Mesodermal cell (in vitro differentiated cells): ENCODE data around the gene ETS1.
A peak's percentile ranks its signal among the peaks of the same experiment; 100 is the strongest.
"Not testable (repeated sequence)": the region's sequence is repeated elsewhere in the genome, so short reads cannot be mapped to it uniquely, and the experiment has no call there.

Experiments used
- H3K27ac ChIP-seq: 2 replicates; pipeline ENCODE4 v1.7.0; 2013; ENCODE audit warnings: mild to moderate bottlenecking, low read depth, low read length, moderate library complexity; ENCODE audit not compliant: severe bottlenecking
- H3K36me3 ChIP-seq: 2 replicates; pipeline ENCODE4 v1.7.1; 2013; ENCODE audit warnings: mild to moderate bottlenecking, low read length, moderate library complexity; ENCODE audit not compliant: control insufficient read depth, insufficient read depth
- H3K4me1 ChIP-seq: one replicate; pipeline ENCODE4 v1.7.1; 2013; ENCODE audit warnings: mild to moderate bottlenecking, low read length; ENCODE audit not compliant: insufficient read depth, control insufficient read depth, poor library complexity, severe bottlenecking
- H3K4me3 ChIP-seq: 2 replicates; pipeline ENCODE4 v1.7.0; 2013; ENCODE audit warnings: low read length, control low read depth, mild to moderate bottlenecking; ENCODE audit not compliant: insufficient read depth, poor library complexity, severe bottlenecking; ENCODE audit errors: extremely low read depth
- H3K9me3 ChIP-seq: 2 replicates; pipeline ENCODE4 v1.7.1; 2013; ENCODE audit warnings: mild to moderate bottlenecking, low read length, moderate library complexity; ENCODE audit not compliant: control insufficient read depth
- WGBS, 2 experiments: methylation state at CpG; one replicate each; pipeline ENCODE4 v1.1.5; 2013; ENCODE audit warnings: missing lambda C conversion rate in 2 of 2; ENCODE audit not compliant: insufficient coverage in 2 of 2; 5-methylcytosine and 5-hydroxymethylcytosine counted together

The ETS1 gene

DNA sequence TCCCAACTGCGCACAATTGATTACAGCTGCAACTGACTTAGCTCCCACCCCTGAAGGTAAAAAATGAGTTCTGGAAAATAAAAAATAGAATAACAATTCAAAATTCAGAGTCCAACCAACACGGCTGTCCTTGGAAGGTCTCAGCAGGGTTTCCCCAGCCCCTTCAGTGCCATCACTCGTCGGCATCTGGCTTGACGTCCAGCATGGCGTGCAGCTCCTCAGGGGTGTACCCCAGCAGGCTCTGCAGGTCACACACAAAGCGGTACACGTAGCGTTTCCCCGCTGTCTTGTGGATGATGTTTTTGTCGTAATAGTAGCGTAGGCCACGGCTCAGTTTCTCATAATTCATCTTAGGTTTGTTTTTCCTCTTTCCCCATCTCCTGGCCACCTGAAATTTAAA is 125.2 kb downstream of the ETS1 start:
- H3K4me1 ChIP-seq, result peaks cover 32% of the 10 kb centered on the region
- WGBS, 2 experiments, result 90 to 96% methylated on average over 5 to 6 of the region's 13 CpGs
- no peak overlapping the region for H3K27ac ChIP-seq
- no peaks in the 10 kb centered on the region for H3K9me3 ChIP-seq
- peaks cover 93% of the 10 kb centered on the region for H3K36me3 ChIP-seq
- H3K4me3 ChIP-seq, result no peak overlapping the region

DNA sequence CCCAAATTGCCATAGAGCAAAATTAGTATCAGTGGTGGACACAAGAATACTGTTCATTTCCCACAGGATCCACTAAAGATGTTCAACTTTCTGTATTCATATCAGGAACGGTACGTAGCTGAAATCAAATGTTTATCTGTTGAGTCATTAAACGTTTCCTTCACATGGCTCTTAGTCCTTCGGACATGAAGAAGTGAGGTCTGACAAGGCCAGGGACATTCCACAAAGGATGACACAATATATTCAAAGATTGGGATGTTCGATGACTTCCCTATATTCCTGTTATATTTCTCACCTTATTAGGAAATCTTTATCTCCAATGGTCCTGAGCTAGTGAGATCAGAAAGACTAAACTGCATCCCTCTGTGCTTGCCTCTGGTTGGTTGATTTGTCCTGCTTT is 129.0 kb downstream of the ETS1 start:
- Histone ChIP-seq H3K4me1 (peaks cover 9% of the 10 kb centered on the region), H3K27ac (no peak overlapping the region), H3K36me3 (peaks cover 82% of the 10 kb centered on the region), H3K4me3 (no peak overlapping the region), H3K9me3 (no peaks in the 10 kb centered on the region)
- WGBS, 2 experiments, result 85 to 100% methylated on average over 4 of the region's 5 CpGs

DNA sequence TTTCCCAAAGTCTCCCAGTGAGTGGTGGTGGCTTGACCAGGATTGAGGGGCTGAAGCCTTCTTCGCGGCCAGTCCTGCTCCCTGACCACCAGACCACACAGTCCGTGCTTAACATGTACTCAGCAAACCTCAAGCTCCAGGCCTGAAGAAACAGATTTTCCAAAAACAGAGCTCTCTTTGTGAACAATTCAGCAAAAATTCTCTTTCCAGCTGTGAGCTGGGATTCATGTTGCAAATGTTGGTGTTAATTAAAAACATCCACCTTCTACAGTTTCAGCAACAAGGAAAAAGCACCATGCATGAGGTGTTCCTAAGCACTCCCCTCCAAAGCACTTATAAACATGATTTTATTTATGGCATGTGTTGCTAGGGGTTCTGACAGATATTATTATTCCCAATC is 129.5 kb downstream of the ETS1 start:
- 98% methylated on average over 3 of the region's 3 CpGs; no CpG with 5 or more reads in 1 of the 2 experiments for WGBS, 2 experiments
- Histone ChIP-seq H3K36me3 (peaks cover 78% of the 10 kb centered on the region), H3K4me3 (no peak overlapping the region), H3K27ac (no peak overlapping the region), H3K4me1 (peaks cover 5% of the 10 kb centered on the region), H3K9me3 (no peaks in the 10 kb centered on the region)

DNA sequence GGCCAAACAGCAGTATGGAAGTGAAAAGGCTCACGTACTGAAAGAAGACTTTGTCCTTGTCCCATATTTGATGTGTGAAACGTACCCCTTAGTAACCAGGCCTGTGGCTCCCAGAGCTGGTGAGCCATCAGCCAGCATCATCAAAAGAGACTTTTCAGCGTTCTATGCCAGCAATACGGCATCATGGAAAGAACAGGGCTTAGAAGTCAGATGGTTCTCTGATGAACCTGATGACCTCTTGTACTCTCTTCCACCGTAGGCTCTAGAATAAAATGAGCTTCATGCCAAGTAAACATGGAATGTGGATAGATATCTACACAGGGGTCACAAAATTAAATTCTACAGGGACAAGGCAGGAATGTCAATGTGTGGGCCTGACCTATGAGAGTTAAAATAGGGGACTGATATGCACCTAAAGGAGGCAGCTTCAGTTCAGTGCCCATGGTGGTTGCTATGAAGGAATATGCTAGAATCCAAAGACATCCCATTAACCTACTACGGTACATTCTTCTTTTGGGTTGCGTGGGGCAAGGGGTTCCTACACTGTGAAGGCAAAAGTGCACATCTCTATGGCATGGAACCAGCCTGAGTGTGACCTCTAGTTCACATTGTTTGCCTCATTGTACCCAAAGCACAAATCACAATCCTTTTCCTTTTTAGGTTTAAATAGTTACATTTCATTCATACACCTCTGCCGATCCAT is 130.6 kb downstream of the ETS1 start:
- no peak overlapping the region for H3K4me3 ChIP-seq
- H3K27ac ChIP-seq, result peak overlapping the region; percentile 94
- 99 to 100% methylated on average over 8 of the region's 8 CpGs for WGBS, 2 experiments
- no peaks in the 10 kb centered on the region for H3K9me3 ChIP-seq
- peaks cover 6% of the 10 kb centered on the region for H3K4me1 ChIP-seq
- H3K36me3 ChIP-seq, result peaks cover 66% of the 10 kb centered on the region

DNA sequence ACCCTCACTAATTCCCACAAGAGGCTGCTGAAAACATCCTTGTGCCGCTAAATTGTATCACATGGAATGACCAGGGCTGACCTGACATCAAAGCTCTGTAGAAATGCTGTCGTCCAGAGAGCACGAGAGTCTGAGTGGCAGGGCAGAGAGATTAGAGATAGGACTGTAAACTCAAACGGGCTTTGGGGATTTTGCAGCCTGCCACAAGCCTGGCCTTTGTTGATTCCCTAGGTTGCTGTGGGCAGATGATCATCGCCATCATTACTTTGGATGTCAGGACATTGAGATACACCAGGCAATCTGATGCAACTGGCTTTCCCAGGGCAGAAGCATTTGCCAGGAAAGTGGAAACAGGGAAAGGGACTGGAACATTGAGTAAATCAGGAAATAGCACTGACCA is 131.6 kb downstream of the ETS1 start:
- 72 to 80% methylated on average over 5 of the region's 5 CpGs for WGBS, 2 experiments
- Histone ChIP-seq H3K4me1 (peaks cover 7% of the 10 kb centered on the region), H3K27ac (peak overlapping the region; percentile 94), H3K4me3 (no peak overlapping the region), H3K9me3 (no peaks in the 10 kb centered on the region), H3K36me3 (peaks cover 57% of the 10 kb centered on the region)

DNA sequence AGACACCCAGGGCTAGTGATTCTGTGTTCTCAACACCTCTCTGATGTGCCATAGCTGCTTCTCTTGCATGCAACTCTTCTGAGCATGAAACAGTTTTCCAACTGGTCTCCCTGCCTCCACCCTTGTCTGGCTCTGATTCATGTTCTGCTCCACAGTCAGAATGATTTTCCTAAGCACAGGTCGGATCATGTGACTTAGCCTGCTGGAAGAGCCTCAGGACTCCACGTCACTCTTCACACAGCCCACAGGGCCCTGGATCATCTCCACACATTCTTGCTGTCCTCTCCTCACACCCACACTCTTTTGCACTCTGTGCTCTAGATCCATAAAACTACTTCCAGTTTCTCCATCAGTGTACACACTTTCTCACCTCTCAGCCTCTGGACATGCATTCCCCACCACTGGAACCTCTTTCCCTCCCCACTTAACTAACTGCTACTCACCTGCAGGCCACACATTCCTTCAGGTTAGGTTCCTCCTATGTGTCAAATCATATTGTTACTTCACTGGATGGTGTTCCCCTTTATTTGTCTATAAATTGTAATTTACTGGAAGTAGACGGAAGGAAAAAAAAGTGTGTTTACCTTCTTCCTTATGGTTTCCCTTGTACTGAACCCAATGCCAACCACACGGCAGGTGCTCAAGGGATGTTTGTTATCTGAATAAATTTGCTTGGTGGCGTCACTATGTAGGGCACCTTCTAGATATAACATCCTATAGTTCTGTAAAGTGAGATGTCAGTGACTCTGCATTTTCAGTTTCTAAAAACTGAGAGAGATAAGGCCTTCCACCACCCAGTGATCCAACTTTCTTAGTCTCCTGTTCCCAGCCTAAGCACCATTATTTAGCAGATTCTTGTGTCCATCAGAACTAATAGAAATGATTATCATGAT is 133.7 kb downstream of the ETS1 start:
- Histone ChIP-seq H3K27ac (no peak overlapping the region), H3K4me1 (peaks cover 7% of the 10 kb centered on the region), H3K4me3 (no peak overlapping the region), H3K9me3 (no peaks in the 10 kb centered on the region), H3K36me3 (peaks cover 38% of the 10 kb centered on the region)
- WGBS, 2 experiments, result 95 to 97% methylated on average over 2 to 3 of the region's 5 CpGs

DNA sequence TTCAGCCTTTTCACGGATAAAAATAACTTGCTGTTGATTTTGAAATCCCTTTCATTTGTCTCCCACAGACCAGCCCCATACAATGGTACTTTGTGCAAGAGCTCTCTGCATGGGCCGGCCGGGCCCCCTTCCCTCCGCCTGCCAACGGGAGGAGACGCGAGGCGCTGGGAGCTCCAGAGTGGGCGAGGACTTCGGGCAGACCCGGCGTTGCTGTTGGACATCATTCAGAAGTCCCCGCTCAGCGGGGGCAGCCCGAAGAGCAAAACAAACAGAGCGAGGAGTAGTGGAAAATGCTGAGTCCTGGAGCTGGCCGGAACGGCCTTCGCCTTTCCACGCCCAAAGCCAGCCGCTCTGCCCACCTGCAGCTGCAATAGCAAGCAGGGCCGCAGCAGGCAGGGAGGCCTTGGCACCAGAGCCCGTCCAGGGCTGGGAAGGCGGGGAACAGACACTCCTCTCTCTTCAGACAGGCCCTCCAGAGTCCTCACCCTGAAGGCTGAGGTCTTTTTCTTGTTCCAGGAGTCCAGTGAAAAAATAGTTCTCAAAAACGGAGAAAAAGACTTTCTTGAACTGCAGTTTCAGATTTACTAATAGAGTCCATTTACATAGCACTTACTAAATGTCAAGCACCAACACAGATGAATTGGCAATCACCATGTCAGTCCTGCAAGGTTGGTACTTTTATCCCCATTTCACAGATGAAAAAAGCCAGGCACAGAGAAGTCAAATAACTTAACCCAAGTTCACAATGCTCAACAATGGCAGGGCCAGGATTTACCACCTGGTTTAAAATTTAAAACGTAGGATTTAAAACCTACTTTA is 135.5 kb downstream of the ETS1 start:
- Histone ChIP-seq H3K36me3 (peaks cover 20% of the 10 kb centered on the region), H3K4me1 (peaks cover 3% of the 10 kb centered on the region), H3K27ac (no peak overlapping the region), H3K9me3 (no peaks in the 10 kb centered on the region), H3K4me3 (no peak overlapping the region)
- 89% methylated on average over 22 to 25 of the region's 26 CpGs for WGBS, 2 experiments

DNA sequence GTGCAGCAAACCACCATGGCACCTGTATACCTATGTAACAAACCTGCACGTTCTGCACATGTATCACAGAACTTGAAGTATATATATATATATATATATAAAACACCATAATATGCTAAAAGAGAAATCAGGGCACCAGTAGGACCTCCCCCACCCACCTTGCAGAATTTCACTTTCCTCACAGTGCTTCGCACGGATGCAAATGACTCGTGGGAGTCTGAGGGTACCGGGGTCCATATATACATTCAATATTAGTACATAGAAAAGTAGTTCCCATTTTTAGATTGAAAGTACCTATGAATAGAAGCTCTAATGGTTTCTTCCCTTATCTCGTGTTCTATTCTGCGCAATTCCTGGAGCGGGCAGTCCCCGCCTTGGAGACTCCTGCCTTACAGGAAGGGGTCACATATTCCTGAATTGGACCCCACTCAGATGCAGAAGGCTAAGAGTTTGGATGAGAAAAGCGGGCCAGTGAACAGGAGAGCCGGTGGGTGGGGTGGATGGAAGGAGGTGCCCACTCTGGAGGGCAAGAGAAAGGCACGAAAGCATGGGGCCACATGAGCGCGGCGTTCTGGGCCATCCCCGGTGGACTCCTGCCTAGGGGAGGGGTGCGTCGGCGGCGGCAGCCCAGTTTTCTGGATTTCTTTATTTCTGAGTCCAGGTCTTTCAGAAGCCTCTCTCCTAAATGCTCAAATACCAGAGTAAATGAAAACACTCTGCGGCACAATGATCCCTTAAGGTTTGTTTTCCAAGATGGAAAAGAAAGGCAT is 136.3 kb downstream of the ETS1 start:
- Histone ChIP-seq H3K27ac (no peak overlapping the region), H3K9me3 (no peaks in the 10 kb centered on the region), H3K4me1 (peaks cover 3% of the 10 kb centered on the region), H3K36me3 (peaks cover 12% of the 10 kb centered on the region), H3K4me3 (no peak overlapping the region)
- WGBS, 2 experiments, result 96 to 98% methylated on average over 10 to 12 of the region's 21 CpGs

DNA sequence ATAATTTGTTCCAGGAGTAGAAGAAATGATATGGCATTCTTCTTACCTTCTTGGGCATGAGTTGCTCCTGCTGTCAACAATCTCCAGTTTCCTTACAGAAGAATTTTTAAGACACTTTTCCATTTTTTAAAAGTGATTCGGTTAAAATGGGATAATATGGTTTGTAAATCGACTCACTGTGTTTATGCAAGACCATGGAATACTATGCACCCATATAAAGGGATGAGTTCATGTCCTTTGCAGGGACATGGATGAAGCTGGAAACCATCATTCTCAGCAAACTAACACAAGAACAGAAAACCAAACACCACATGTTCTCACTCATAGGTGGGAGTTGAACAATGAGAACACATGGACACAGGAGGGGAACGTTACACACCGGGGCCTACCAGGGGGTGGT is 136.9 kb downstream of the ETS1 start:
- H3K4me3 ChIP-seq, H3K9me3 ChIP-seq, H3K4me1 ChIP-seq, H3K27ac ChIP-seq: not testable (repeated sequence)
- H3K36me3 ChIP-seq, result peaks cover 10% of the 10 kb centered on the region
- WGBS, 2 experiments, result 71% methylated on average over 2 of the region's 4 CpGs; no CpG with 5 or more reads in 1 of the 2 experiments
